Esophagus (tissue), 2 donors: Measurements from ENCODE around the gene KLF16. TPM values are rescaled to one million over a fixed set of nuclear protein-coding genes. Genes with fewer than 3 reads are reported as not detected.
"Not testable (repeated sequence)": the region's sequence is repeated elsewhere in the genome, so short reads cannot be mapped to it uniquely, and the experiment has no call there.

ENCODE experiments used
- H3K27ac ChIP-seq, 2 donors: one replicate each; pipeline ENCODE4 v1.5.1; 2013; ENCODE audit warnings: low read depth in 2 of 2, mild to moderate bottlenecking in 2 of 2, inconsistent platforms in 1 of 2, low read length in 1 of 2, moderate library complexity in 1 of 2
- H3K27me3 ChIP-seq, 2 donors: one replicate each; pipeline ENCODE4 v1.6.1; 2013; ENCODE audit warnings: low read length in 2 of 2, control low read depth in 1 of 2, mild to moderate bottlenecking in 1 of 2; ENCODE audit not compliant: insufficient read depth in 2 of 2, control insufficient read depth in 1 of 2
- H3K36me3 ChIP-seq, 2 donors: one replicate each; pipeline ENCODE4 v1.6.1; 2013; ENCODE audit warnings: low read length in 1 of 2; ENCODE audit not compliant: control insufficient read depth in 2 of 2, insufficient read depth in 2 of 2
- H3K4me1 ChIP-seq, 2 donors: one replicate each; pipeline ENCODE4 v1.6.1; 2013; ENCODE audit warnings: low read length in 1 of 2; ENCODE audit not compliant: control insufficient read depth in 2 of 2, insufficient read depth in 2 of 2
- H3K4me3 ChIP-seq, 2 donors: one replicate each; pipeline ENCODE4 v1.5.1; 2013; ENCODE audit warnings: low read length in 2 of 2, mild to moderate bottlenecking in 2 of 2, low read depth in 1 of 2, moderate library complexity in 1 of 2
- H3K9me3 ChIP-seq, 2 donors: one replicate each; pipeline ENCODE4 v1.6.1; 2013; ENCODE audit warnings: mild to moderate bottlenecking in 2 of 2, low read depth in 1 of 2, low read length in 1 of 2, moderate library complexity in 1 of 2; ENCODE audit not compliant: control insufficient read depth in 2 of 2, insufficient read depth in 1 of 2
- WGBS, 2 donors: extraction: QIAGEN DNeasy Blood & Tissue Kit; methylation state at CpG; one replicate each; pipeline ENCODE4 v1.1.7; 2013; 5-methylcytosine and 5-hydroxymethylcytosine counted together
- polyA plus RNA-seq, 2 donors: library from polyadenylated mRNA; stranded (reverse); fragments of 200-250 nt; gene quantifications; one replicate each; pipeline ENCODE4 v1.2.3, GENCODE V29; 2013
- donor health status: healthy with polysubstance abuse.
- donor health status: Bipolar disorder and iron deficiency.

KLF16 gene
- polyA plus RNA-seq, 2 donors: 9.3 to 13.5 TPM

DNA sequence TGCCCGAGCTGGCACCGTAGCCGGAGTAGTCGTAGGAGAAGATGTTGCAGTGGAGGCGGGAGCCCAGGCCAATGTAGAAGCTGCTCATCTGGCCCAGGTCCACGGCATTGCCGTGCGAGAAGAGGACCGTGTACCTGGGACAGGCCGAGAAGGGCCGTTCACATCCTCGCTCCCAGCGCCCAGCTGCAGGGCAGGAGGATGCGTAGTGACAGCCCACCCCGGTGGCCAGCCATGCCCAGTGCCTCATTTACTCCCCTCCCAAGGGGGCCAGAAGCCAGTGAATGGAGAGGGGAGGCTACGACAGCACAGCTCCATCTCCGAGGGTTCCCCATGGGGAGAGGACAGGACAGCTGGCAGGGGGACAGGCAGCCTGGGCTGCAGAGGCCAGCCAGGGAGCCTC is 16.6 kb upstream of the KLF16 start:
- not testable (repeated sequence) for H3K36me3 ChIP-seq, H3K27me3 ChIP-seq, H3K27ac ChIP-seq, H3K9me3 ChIP-seq, H3K4me3 ChIP-seq
- peaks cover 21 to 36% of the 10 kb centered on the region in 2 donors for H3K4me1 ChIP-seq
- WGBS, 2 donors: 86 to 87% methylated on average over 13 to 17 of the region's 17 CpGs

DNA sequence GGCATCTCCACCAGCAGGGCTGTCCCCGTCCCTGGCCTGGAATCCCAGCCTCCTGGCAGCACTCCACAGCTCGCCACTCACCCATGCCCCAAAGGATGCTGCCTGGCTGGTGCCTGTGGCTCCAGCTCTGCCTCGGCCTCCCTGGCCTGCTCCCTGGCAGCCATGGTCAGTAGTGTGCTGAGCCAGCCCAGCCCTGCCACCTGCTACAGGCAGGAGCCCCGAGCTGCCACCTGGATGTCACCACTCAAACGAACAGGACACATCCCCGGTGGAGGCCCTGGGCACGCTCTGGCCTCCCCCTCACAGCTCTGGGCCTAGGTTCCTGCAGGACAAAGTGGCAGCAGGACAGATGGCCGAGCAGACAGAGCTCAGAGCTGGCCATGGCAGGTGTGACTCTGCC is 15.2 kb upstream of the KLF16 start:
- not testable (repeated sequence) for H3K27ac ChIP-seq, H3K4me3 ChIP-seq, H3K9me3 ChIP-seq, H3K27me3 ChIP-seq, H3K36me3 ChIP-seq
- peaks cover 15 to 30% of the 10 kb centered on the region in 2 donors for H3K4me1 ChIP-seq
- 75 to 79% methylated on average over 8 of the region's 8 CpGs for WGBS, 2 donors

DNA sequence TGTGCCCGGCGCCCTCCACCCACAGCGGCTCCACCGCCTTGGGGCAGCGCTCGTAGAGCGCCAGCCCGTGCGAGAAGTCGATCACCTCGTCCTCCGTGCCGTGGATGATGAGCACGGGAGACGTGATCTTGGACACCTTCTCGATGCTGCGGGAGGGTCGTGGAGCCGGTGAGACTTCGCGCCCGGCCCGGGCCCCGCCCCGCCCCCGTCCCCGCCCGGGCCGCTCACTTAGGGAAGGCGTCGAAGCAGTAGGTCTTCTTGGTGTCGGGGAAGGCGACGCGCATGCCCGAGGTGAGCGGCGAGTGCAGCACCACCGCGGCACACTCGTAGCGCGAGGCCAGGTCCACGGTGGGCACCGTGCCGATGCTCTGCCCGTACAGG is 13.9 kb upstream of the KLF16 start:
- H3K27me3 ChIP-seq, H3K9me3 ChIP-seq, H3K4me3 ChIP-seq, H3K36me3 ChIP-seq: not testable (repeated sequence)
- WGBS, 2 donors: 41 to 66% methylated on average over 24 to 41 of the region's 47 CpGs
- H3K4me1 ChIP-seq: peaks cover 18 to 31% of the 10 kb centered on the region in 2 donors
- peak overlapping the region in 1 of 2 donors; percentile 27 for H3K27ac ChIP-seq

DNA sequence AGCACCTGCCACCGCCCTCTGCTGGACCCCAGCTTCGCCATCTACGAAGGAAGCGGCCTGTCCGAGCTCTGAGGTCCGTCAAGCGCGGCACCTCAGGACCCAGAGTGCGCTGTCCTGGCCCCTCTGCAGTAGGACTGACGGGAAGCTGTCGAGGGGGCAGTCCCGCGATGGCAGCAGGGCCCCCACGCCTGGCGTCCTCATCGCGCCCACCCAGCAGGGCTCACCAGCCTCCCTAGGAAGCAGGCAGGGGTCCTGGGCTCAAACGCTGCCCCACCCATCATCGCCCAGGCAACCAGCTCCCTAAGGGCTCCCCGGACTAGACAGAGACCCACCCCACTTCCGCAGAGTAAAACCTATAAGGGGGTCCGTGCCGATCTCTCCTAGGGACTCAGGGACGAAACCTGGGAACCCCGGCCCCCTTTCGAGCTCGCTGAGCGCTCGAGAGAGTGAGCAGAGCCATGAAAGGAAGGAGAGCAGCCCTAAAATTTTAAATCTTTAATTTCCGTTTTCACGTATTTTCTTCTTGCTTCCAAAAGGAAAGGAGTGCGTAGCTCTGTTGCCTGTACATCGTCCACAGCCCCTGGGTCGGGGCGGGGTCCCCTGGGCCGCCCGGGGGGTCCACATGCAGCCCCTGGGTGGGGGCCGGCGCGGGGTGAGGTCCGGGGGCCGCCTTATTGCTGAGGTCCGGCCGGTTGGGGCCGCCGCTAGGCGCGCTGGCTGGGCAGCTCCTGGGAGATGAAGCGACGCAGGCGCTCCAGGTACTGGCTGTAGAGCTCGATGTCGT is 13.3 kb upstream of the KLF16 start:
- 24% methylated on average over 35 to 48 of the region's 53 CpGs for WGBS, 2 donors
- H3K36me3 ChIP-seq, H3K27me3 ChIP-seq, H3K9me3 ChIP-seq: not testable (repeated sequence)
- Histone ChIP-seq H3K4me1 (peaks cover 19 to 33% of the 10 kb centered on the region in 2 donors), H3K4me3 (peak overlapping the region; percentile 87 to 98), H3K27ac (peak overlapping the region; percentile 98 to 99)

DNA sequence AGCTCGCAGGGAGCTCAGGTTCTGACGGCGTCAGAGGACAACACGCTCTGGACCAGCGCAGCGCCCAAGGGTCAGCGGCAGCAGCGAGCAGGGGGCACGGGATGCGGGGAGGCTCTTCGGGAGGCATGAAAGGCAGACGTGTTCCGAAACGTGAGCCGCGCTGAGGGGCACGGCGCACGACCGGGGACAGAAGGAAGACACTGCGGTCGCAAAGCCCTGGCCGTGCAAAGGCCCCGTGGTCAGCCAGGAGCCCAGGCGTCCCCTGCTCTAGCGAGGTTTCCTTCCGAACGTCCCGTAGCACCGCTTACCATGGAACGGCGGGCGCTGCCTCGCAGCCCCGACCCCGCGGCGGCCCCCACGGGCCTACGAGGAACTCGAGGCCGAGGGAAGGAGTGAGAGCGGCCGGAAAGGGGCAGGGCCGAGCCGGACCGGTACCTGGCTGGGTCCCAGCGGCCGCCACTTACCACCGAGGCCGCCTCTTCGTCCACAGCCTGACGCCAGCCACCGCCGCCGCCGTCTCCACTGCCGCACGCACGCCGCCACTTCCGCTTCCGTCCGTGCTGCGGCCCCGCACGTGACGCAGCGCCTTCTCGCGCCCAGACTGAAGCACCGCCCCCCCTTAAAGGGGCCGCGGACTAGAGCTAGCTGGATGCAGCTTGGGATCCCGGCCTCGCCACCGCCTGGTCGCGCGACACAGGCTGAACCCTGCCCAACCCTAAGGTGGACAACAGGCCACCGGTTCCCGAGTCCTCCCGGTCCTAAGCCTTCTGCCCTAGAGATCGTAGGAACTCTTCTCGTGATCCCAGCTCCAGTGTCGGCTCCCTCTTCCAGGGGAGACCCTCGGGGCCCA is 12.5 kb upstream of the KLF16 start:
- H3K4me1 ChIP-seq: peaks cover 18 to 31% of the 10 kb centered on the region in 2 donors
- 0% methylated on average over 79 to 87 of the region's 87 CpGs for WGBS, 2 donors
- H3K27me3 ChIP-seq: no peaks in the 10 kb centered on the region
- H3K27ac ChIP-seq: peak overlapping the region; percentile 98 to 99
- peaks cover 0 to 4% of the 10 kb centered on the region in 2 donors for H3K36me3 ChIP-seq
- peak overlapping the region; percentile 87 to 98 for H3K4me3 ChIP-seq
- no peaks in the 10 kb centered on the region for H3K9me3 ChIP-seq

DNA sequence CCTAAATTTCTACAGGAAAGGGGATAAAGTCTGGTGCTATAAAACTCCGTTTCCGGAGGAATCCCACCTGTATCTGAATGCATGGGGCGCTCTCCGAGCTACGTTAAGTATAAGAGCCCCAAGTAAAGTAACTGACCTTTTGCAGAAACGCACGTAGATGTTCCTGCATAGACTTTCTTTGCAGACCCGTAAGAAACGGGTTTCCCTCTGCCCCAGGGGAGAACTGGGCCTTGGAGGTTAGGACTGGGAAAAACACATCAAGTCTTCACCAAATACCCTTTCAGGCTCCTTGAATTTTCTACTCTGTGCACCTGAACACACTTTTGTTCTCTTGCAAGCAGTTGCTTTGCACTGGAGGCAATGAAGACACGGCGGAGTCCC is 11.9 kb upstream of the KLF16 start:
- not testable (repeated sequence) for H3K27me3 ChIP-seq, H3K9me3 ChIP-seq, H3K36me3 ChIP-seq
- 0 to 3% methylated on average over 11 of the region's 11 CpGs for WGBS, 2 donors
- peaks cover 16 to 25% of the 10 kb centered on the region in 2 donors for H3K4me1 ChIP-seq
- H3K27ac ChIP-seq: peak overlapping the region; percentile 98 to 99
- peak overlapping the region; percentile 87 to 98 for H3K4me3 ChIP-seq

DNA sequence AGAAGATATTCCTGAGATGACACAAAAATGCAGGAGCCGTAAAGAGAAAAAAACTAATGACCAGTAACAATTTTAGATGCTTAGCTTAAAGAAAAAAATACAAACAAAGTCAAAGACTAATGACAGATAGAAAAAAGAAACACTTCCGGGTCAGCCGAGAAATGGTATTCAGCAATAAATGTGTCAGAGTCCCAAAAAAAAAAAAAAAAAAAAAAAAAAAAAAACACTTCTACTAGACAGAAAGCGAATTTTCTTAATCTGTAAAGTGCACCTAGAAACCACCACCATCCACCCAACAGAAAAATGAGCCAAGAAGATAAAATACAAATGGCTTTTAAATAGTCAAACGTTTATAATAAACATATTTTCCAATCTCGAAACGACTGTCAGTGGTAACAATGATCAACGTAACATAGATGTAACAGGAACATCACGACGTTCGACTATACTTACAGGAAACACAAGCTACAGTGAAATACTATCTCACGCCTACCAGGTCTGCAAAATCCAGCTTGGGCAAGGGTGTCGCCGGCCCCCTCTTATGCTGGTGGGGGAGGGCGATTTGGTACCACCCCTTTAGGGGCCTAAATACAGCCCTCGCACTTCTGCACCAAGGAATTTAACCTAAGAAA is 11.3 kb upstream of the KLF16 start:
- WGBS, 2 donors: 6 to 8% methylated on average over 16 of the region's 16 CpGs
- Histone ChIP-seq H3K9me3 (no peaks in the 10 kb centered on the region), H3K4me3 (peak overlapping the region; percentile 87 to 98), H3K27me3 (no peaks in the 10 kb centered on the region), H3K4me1 (peaks cover 16 to 24% of the 10 kb centered on the region in 2 donors), H3K27ac (peak overlapping the region; percentile 98 to 99), H3K36me3 (peaks cover 0 to 3% of the 10 kb centered on the region in 2 donors)

DNA sequence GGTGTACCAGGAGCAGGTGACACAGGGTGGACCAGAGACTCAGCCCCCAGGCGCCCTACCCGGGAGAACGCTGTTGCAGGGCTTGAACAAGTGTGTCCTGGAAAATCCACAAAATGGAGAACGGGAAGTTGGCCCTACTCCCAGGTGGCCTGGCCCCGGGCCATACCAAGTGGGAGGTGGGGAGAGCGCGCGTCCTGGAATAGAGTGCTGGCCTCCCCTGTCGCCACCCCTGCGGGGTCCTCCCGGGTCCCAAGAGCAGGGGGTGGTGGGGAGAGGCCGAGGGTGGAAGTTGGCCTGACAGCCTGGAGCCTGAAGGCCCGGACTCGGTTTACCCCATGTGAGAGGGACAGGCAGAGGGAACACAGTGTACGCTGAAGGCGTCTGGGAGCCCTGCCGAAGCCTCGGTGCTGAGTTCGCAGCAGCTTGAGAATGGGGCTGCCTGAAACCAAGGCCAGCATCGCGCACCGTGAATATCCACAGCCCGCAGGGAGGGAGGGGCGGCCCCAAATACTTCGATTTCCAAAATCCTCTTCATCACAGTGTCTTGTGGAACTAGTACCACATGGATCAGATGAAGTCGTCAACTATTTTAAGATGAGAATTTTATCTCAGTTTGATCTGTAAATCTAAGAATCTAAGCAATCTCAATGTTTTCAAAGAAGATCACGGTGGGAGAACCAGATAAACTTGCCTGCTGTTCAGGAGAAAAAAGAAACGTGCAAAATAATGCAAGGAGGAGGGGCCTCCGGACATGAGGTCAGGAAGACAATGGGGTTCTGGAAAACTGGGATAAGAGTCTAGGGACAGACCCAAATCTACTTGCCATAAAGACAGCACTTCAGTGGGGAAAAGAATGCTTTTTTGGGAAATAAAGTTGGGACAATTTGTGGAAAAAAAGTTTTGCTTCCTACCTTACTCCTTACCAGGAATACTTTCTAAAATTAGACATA is 10.4 kb upstream of the KLF16 start:
- WGBS, 2 donors: 36% methylated on average over 29 of the region's 29 CpGs
- Histone ChIP-seq H3K9me3 (no peaks in the 10 kb centered on the region), H3K4me3 (peak overlapping the region; percentile 6 to 24), H3K27me3 (no peaks in the 10 kb centered on the region), H3K27ac (peak overlapping the region; percentile 77 to 81), H3K36me3 (peaks cover 0 to 3% of the 10 kb centered on the region in 2 donors), H3K4me1 (peaks cover 16 to 24% of the 10 kb centered on the region in 2 donors)
